Stimulated activated CD4-positive, alpha-beta T cell treated with anti-CD3 and anti-CD28 coated beads, Interleukin-2, amount 100 ng/mL, for 24 hours (primary cell): ENCODE results near the gene SMC3.
A peak's percentile ranks its signal among the peaks of the same experiment; 100 is the strongest.
"Not testable (repeated sequence)": the region's sequence is repeated elsewhere in the genome, so short reads cannot be mapped to it uniquely, and the experiment has no call there.

Experiments
- DNase-seq, 2 donors: peaks; one replicate each; pipeline ENCODE4 v3.0.0-alpha.2; 2020

The SMC3 gene

GRCh38 chr10:110628161-110628560 lies 60.7 kb downstream of the SMC3 start:
- no peak for DNase-seq

- DNase-seq = no peak
Observed at GRCh38 chr10:110629680-110630191, 62.2 kb downstream of the SMC3 start.

GRCh38 chr10:110631934-110632333 lies 64.4 kb downstream of the SMC3 start:
- DNase-seq = no peak

- DNase-seq = no peak
Observed at GRCh38 chr10:110632591-110633215, 65.2 kb downstream of the SMC3 start.

- no peak for DNase-seq
Observed at GRCh38 chr10:110634527-110635209, 67.2 kb downstream of the SMC3 start.

- no peak for DNase-seq
Observed at GRCh38 chr10:110636572-110636931, 69.1 kb downstream of the SMC3 start.

DNA sequence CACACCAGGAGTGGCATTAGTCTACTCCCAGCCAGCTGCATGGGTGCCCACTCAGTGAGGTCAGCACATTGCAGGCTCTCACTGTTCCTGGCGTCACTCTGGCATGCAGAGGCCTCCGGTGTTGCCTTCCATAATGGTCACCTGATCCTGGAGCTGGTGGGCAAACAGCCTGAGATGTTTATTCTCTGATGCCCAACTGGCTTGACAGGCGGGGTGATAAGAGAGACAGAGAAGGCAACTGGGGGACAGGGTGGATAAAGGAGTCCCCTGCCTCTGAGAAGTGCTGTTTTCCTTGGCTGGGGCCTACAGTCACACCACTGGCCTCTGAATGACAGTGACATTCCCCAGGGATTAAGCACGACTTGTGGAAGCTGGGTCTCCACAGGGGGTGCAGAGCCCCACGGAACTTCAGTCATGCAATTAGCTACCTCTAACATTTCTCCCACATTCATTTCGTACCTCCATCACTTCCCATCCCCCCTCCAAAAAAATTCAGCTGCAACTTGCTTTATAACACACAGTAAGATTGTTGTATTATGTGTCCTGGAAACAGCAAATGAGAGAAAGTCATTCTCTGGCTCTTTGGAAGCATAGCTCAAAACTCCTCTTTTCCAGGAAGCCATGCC lies 69.5 kb downstream of the SMC3 start:
- DNase-seq = no peak

- DNase-seq = no peak
Observed at GRCh38 chr10:110637558-110638053, 70.1 kb downstream of the SMC3 start.

- DNase-seq = no peak
Observed at GRCh38 chr10:110638319-110638718, 70.8 kb downstream of the SMC3 start.

DNA sequence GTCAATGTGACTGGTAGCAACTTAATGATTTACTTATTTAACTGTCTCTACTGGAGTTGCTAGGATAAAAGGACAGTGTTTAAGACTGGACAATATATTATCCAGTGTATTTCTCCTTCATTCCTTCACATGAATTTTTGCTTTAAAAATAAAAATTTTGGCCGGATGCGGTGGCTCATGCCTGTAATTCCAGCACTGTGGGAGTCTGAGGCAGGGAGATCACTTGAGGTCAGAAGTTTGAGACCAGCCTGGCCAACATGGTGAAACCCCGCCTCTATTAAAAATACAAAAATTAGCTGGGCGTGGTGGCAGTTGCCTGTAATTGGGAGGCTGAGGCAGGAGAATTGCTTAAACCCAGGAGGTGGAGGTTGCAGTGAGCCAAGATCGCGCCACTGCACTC lies 71.6 kb downstream of the SMC3 start:
- DNase-seq = not testable (repeated sequence)

DNA sequence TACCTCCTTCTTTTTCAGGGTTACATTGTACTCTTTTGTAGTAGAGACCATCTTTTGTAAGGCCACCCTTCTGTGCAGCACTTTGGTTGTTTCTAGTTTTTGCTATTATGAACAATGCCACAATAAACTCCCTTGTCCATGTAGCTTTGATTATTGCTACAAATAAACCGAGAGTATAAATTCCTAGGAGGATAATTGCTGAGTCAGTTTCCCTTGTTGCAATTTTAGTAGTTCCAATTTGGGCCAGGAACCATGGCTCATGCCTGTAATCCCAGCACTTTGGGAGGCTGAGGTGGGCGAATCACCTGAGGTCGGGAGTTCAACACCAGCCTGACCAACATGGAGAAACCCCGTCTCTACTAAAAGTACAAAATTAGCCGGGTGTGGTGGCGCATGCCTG lies 72.4 kb downstream of the SMC3 start:
- not testable (repeated sequence) for DNase-seq

GRCh38 chr10:110641256-110641655 lies 73.8 kb downstream of the SMC3 start:
- DNase-seq = peak; percentile 58 to 60

DNA sequence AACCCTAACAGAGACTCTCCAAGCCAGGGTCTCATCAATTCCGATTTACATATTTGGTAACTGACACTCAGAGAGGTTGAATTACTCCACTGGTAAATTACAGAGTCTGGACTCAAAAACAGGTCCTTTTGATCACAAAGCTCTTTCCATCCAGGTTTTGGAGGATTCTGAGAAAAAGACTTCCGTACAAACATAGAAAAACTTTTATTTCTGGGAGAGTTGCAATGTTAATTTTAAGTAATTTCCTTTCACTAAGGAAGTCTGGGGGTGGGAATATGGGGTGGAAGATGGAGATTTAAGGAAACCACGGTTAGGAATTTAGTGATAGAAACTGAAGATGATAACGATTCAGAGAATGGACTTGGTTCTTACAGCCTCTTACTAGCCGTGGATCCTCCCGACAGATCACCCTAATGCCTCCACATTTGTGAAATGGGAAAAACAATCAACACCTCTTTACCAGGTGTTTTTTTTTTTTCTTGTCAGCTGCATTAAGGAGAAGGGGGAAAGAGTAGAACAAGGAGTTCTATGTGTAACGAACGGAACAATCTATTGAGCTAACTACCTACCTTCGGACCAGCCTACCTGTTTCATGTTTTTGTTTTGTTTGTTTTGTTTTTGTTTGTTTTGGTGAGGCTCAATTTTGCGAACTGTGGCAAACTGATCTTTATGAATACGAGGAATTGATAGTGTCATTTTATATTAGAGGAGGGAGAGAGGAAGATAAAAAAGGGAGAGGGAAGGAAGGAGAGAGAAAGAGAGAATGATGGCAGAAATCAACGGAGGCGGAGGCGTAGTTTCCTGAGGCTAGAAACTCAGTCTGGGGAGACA lies 74.9 kb downstream of the SMC3 start:
- no peak for DNase-seq

- DNase-seq = peak in 1 of 2 donors; percentile 20
Observed at GRCh38 chr10:110643035-110643652, 75.6 kb downstream of the SMC3 start.

- peak; percentile 24 to 38 for DNase-seq
Observed at GRCh38 chr10:110643653-110644597, 76.4 kb downstream of the SMC3 start, which contains the start of gene RBM20. TSS of gene RBM20 (plus strand) at chr10:110644336. CDS start at chr10:110644455, 119 bp downstream.

GRCh38 chr10:110644598-110645462 lies 77.3 kb downstream of the SMC3 start:
- DNase-seq = no peak

DNA sequence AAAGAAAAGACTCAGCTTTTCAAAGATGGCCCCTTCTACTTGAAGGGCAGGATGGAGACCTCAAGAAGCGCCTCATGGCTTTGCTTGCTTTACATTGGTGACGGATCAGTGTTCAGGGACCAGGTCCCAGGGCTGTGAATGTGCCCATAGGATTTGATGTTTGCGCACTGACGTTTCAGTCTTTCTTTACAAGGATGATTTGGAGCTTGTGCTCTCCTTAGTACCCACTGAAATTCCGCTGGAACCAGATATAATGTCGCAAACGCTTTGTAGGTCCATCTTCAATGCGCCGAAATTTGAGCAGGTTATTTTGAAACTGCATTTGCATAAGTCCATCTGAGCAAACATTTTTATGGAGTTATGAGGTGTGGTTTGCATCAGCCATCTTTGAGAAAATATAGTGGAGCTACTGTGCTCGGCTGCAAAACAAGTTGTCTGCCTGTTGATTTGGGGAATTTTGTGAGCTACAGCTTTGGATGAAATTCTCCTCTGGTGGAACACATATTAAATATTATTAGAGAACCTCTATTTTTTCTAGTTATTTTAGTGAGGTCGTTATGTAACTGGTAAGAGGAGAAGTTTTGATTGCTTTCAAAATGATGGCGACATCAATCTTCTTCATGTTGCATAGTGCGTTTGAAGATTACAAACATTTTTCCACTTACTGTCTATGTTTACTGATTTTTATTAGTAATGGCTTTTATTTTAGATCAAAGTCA lies 79.1 kb downstream of the SMC3 start:
- no peak for DNase-seq

DNA sequence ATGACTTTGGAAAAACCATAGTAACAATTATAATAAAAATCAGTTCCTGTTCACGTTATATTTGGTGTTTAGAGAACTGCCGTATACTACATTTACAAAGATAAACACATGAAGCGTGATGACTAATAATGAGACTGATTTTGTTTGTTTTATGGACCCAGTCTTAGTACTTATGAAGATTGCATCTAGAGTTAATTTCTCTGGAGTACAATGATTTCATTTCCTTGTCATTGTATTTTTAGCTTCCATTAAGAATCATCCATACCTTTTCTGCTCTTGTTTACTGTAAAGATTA lies 79.6 kb downstream of the SMC3 start:
- no peak for DNase-seq

GRCh38 chr10:110648692-110649346 lies 81.3 kb downstream of the SMC3 start:
- no peak for DNase-seq
